GM04503 (cell line): ENCODE measurements around the gene GOPC.

Experiments
- DNase-seq: peaks from one replicate; pipeline ENCODE4 v3.0.0-alpha.2; 2012; ENCODE audit warnings: low read depth

Gene GOPC

GRCh38 chr6:117514655-117515054 lies 87.7 kb downstream of the GOPC start:
- no peak for DNase-seq

GRCh38 chr6:117513778-117514365 lies 88.4 kb downstream of the GOPC start:
- DNase-seq = no peak

DNA sequence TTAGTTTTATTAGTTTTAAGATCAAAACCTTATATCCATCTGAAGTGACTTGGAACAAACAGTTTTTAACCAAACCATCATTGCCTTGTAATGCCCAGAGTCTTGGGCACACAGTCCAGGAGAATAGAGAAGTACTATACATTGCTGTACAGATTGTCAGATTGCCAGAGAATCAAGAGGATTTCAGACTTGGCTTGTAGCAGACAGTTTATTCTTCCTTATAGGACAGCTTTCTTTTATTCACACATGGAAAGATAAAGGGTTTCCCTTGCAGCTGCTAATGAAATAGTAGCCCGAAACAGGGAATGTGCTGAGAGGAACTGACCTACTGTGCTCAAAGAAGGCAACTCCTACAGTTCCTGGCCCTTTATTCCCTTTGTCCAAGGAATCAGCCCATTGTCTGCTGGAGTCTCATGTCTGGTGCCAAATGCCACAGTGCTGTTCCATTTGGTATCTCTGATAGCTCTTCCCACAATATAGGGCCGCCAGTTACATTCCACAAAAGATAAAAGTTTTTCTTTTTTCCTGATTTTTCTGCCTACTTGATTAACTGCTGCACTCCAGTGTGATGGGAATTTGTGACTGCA lies 89.2 kb downstream of the GOPC start:
- no peak for DNase-seq

GRCh38 chr6:117512056-117512828 lies 90.1 kb downstream of the GOPC start:
- DNase-seq = no peak
